Duodenal mucosa (tissue), 2 donors: ENCODE data around the gene INTS11.

Source experiments
- H3K27ac ChIP-seq: one replicate; pipeline ENCODE4 v1.7.0; 2013; ENCODE audit warnings: low read depth, low read length
- H3K27me3 ChIP-seq, 2 donors: one replicate each; pipeline ENCODE4 v1.7.0; 2013; ENCODE audit warnings: low read length in 2 of 2, control low read depth in 1 of 2; ENCODE audit not compliant: insufficient read depth in 2 of 2, control insufficient read depth in 1 of 2
- H3K36me3 ChIP-seq, 2 donors: one replicate each; pipeline ENCODE4 v1.7.0; 2013; ENCODE audit warnings: low read length in 2 of 2, control low read depth in 1 of 2; ENCODE audit not compliant: insufficient read depth in 2 of 2, control insufficient read depth in 1 of 2
- H3K4me1 ChIP-seq, 2 donors: one replicate each; pipeline ENCODE4 v1.7.0; 2013; ENCODE audit warnings: low read length in 2 of 2, control low read depth in 1 of 2; ENCODE audit not compliant: insufficient read depth in 2 of 2, control insufficient read depth in 1 of 2
- H3K4me3 ChIP-seq, 2 donors: one replicate each; pipeline ENCODE4 v1.7.0; 2013; ENCODE audit warnings: low read length in 2 of 2, low read depth in 1 of 2
- H3K9ac ChIP-seq, 2 donors: one replicate each; pipeline ENCODE4 v1.7.0; 2013; ENCODE audit warnings: low read length in 2 of 2, low read depth in 1 of 2
- H3K9me3 ChIP-seq, 2 donors: one replicate each; pipeline ENCODE4 v1.7.0; 2013; ENCODE audit warnings: low read length in 2 of 2, control low read depth in 1 of 2; ENCODE audit not compliant: control insufficient read depth in 1 of 2

Gene INTS11

GRCh38 chr1:1349256-1350012 lies 25.0 kb upstream of the INTS11 start, which contains the start of gene DVL1:
TSS of gene DVL1 (minus strand) at chr1:1349418. CDS start at chr1:1349065, 353 bp downstream.
- peak within 1 kb of the TSS; percentile 52 for H3K27ac ChIP-seq
- H3K36me3 ChIP-seq: no peaks in the 10 kb centered on the region
- peak within 1 kb of the TSS; percentile 58 to 64 for H3K9ac ChIP-seq
- H3K4me1 ChIP-seq: peaks cover 42 to 47% of the 10 kb centered on the region in 2 donors
- no peaks in the 10 kb centered on the region for H3K9me3 ChIP-seq
- peaks cover 18 to 24% of the 10 kb centered on the region in 2 donors for H3K27me3 ChIP-seq
- H3K4me3 ChIP-seq: peak within 1 kb of the TSS; percentile 68 to 82

GRCh38 chr1:1348420-1349255 lies 24.2 kb upstream of the INTS11 start:
- H3K4me3 ChIP-seq: peak overlapping the region; percentile 68 to 82
- peaks cover 43 to 48% of the 10 kb centered on the region in 2 donors for H3K4me1 ChIP-seq
- peaks cover 12 to 17% of the 10 kb centered on the region in 2 donors for H3K27me3 ChIP-seq
- peak overlapping the region; percentile 58 to 64 for H3K9ac ChIP-seq
- H3K27ac ChIP-seq: peak overlapping the region; percentile 43
- no peaks in the 10 kb centered on the region for H3K36me3 ChIP-seq
- no peaks in the 10 kb centered on the region for H3K9me3 ChIP-seq

GRCh38 chr1:1347663-1348419 lies 23.4 kb upstream of the INTS11 start:
- Histone ChIP-seq H3K9me3 (no peaks in the 10 kb centered on the region), H3K27ac (peak overlapping the region; percentile 43), H3K27me3 (peaks cover 4 to 9% of the 10 kb centered on the region in 2 donors), H3K9ac (peak overlapping the region; percentile 58 to 64), H3K36me3 (no peaks in the 10 kb centered on the region), H3K4me3 (peak overlapping the region; percentile 68 to 82), H3K4me1 (peaks cover 40 to 44% of the 10 kb centered on the region in 2 donors)

DNA sequence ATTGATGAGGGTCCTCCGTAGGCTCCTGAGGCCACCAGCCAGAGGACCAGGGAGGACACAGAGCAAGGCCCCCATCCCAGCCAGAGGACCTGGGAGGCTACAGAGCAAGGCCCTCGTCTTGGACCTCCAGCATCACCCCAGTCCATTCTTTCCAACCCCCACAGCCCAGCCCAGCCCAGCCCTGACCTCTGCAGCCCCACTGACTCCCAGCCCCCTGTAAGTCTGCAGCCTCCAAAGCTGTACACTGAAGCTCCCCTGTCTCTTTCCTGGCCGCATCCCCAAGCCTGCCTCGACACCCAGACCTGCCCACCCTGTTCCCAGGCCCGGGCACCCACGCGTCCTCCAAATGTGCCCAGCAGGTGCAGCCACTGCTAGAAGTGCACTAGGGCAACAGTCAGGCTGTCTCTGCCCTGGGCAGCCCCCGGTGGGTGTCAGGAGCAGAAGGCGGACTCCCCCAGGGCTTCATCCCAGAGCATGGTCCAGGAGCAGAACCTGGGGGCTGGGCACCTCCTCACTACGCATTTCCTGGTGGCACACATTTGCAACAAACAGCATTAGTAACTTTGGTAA lies 22.7 kb upstream of the INTS11 start:
- Histone ChIP-seq H3K9ac (peak overlapping the region; percentile 58 to 69), H3K4me1 (peaks cover 34 to 41% of the 10 kb centered on the region in 2 donors), H3K36me3 (no peaks in the 10 kb centered on the region), H3K27ac (peak overlapping the region; percentile 43), H3K27me3 (peaks cover 0 to 4% of the 10 kb centered on the region in 2 donors), H3K9me3 (no peaks in the 10 kb centered on the region), H3K4me3 (peak overlapping the region; percentile 68 to 82)

- H3K4me3 ChIP-seq: peak overlapping the region in 1 of 2 donors; percentile 8
These were observed 22.0 kb upstream of the INTS11 start for GRCh38 chr1:1346501-1346890.

GRCh38 chr1:1345860-1346500 lies 21.5 kb upstream of the INTS11 start:
- H3K9me3 ChIP-seq: no peaks in the 10 kb centered on the region
- peaks cover 6 to 10% of the 10 kb centered on the region in 2 donors for H3K36me3 ChIP-seq
- no peaks in the 10 kb centered on the region for H3K27me3 ChIP-seq
- peak overlapping the region in 1 of 2 donors; percentile 8 for H3K4me3 ChIP-seq
- H3K9ac ChIP-seq: no peak overlapping the region
- no peak overlapping the region for H3K27ac ChIP-seq
- H3K4me1 ChIP-seq: peaks cover 34 to 41% of the 10 kb centered on the region in 2 donors

More at GRCh38 chr1:1346501-1346890, 22.0 kb upstream of the INTS11 start:
- Histone ChIP-seq H3K36me3 (peaks cover under 1 to 4% of the 10 kb centered on the region in 2 donors), H3K9me3 (no peaks in the 10 kb centered on the region), H3K27ac (no peak overlapping the region), H3K27me3 (no peaks in the 10 kb centered on the region), H3K4me1 (peaks cover 34 to 41% of the 10 kb centered on the region in 2 donors), H3K9ac (no peak overlapping the region)

GRCh38 chr1:1345384-1345783 lies 20.9 kb upstream of the INTS11 start:
- Histone ChIP-seq H3K27ac (no peak overlapping the region), H3K9me3 (no peaks in the 10 kb centered on the region), H3K4me1 (peaks cover 34 to 41% of the 10 kb centered on the region in 2 donors), H3K9ac (peak overlapping the region in 1 of 2 donors; percentile 25), H3K36me3 (peaks cover 7 to 16% of the 10 kb centered on the region in 2 donors), H3K27me3 (no peaks in the 10 kb centered on the region), H3K4me3 (peak overlapping the region in 1 of 2 donors; percentile 15)

DNA sequence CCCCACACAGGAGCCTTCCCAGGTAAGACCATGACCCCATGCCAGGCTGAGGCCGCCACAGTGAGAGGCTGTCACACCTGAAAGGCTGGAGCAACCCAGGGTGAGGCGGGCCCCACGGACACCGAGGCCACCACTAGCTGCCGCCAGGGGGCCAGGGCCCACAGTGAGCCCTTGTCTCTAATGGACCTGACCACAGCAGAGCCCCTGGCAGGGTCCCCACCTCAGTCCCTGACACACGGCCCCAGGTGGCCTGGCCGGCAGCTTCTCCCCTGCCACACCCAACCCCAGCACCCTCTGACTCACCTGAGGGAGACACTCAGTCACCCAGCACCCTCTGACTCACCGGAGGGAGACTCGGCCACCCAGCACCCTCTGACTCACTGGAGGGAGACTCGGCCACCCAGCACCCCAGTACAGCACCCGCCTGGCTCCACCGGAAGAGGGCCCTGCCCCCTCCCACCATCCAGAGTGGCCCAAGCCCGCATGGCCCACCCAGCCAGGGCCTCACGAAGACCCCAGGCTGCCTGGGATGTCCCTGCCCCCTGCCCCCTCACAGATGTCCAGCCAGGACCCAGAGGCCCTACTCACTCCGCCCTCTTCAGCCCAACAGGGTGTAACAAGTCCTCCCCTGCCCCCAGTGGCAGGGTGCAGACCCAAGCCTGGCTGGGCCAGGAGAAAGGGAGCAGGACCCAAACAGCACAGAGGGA lies 20.3 kb upstream of the INTS11 start:
- H3K4me3 ChIP-seq: peak overlapping the region in 1 of 2 donors; percentile 15
- peak overlapping the region in 1 of 2 donors; percentile 25 for H3K9ac ChIP-seq
- no peaks in the 10 kb centered on the region for H3K9me3 ChIP-seq
- no peak overlapping the region for H3K27ac ChIP-seq
- no peaks in the 10 kb centered on the region for H3K27me3 ChIP-seq
- H3K4me1 ChIP-seq: peaks cover 34 to 41% of the 10 kb centered on the region in 2 donors
- peaks cover 7 to 21% of the 10 kb centered on the region in 2 donors for H3K36me3 ChIP-seq
